ENCODE results near the gene CALN1. TPM values are rescaled to one million over a fixed set of nuclear protein-coding genes. Genes with fewer than 3 reads are reported as not detected.

CALN1 gene
- total RNA-seq, 2 donors from 2014 or later: 1.1 to 1.2 TPM

GRCh38 chr7:71987200-71987767 is 424.9 kb downstream of the CALN1 start:
- Histone ChIP-seq H3K4me3 (no peak overlapping the region), H3K36me3 (no peaks in the 10 kb centered on the region), H3K27ac (no peak overlapping the region), H3K9me3 (no peaks in the 10 kb centered on the region), H3K27me3 (replicated peaks; ENCODE audit: insufficient read depth) (no peaks in the 10 kb centered on the region), H3K4me1 (replicated peaks) (no peaks in the 10 kb centered on the region)
- DNase-seq (ENCODE audit: low spot score): no peak
- TF ChIP-seq POLR2A (IDR thresholded peaks at IDR 0.05) (no peak), POLR2AphosphoS5 (IDR thresholded peaks at IDR 0.05) (no peak), CTCF (IDR thresholded peaks at IDR 0.05) (no peak)
- WGBS: 84% methylated on average over 8 of the region's 8 CpGs
- intact Hi-C loops (cut with DNase I): no loop called here

GRCh38 chr7:71984348-71984747 is 427.8 kb downstream of the CALN1 start:
- no peak for DNase-seq (ENCODE audit: low spot score)
- no peak overlapping the region for H3K27ac ChIP-seq
- no peak overlapping the region for H3K4me3 ChIP-seq
- TF ChIP-seq POLR2A (IDR thresholded peaks at IDR 0.05) (no peak), CTCF (IDR thresholded peaks at IDR 0.05) (no peak), POLR2AphosphoS5 (IDR thresholded peaks at IDR 0.05) (no peak)
- no peaks in the 10 kb centered on the region for H3K9me3 ChIP-seq
- intact Hi-C loops (cut with DNase I): no loop called here
- 89% methylated on average over 2 of the region's 2 CpGs for WGBS
- no peaks in the 10 kb centered on the region for H3K36me3 ChIP-seq
- no peaks in the 10 kb centered on the region for H3K4me1 ChIP-seq (replicated peaks)
- H3K27me3 ChIP-seq (replicated peaks; ENCODE audit: insufficient read depth): no peaks in the 10 kb centered on the region

GRCh38 chr7:71982851-71983250 is 429.3 kb downstream of the CALN1 start:
- Histone ChIP-seq H3K9me3 (no peaks in the 10 kb centered on the region), H3K36me3 (no peaks in the 10 kb centered on the region), H3K27me3 (replicated peaks; ENCODE audit: insufficient read depth) (no peaks in the 10 kb centered on the region), H3K4me1 (replicated peaks) (no peaks in the 10 kb centered on the region), H3K27ac (no peak overlapping the region), H3K4me3 (no peak overlapping the region)
- DNase-seq (ENCODE audit: low spot score): no peak
- TF ChIP-seq POLR2A (IDR thresholded peaks at IDR 0.05): no peak
- no peak for TF ChIP-seq CTCF (IDR thresholded peaks at IDR 0.05)
- no peak for TF ChIP-seq POLR2AphosphoS5 (IDR thresholded peaks at IDR 0.05)
- WGBS: 63% methylated on average over 4 of the region's 4 CpGs
- intact Hi-C loops (cut with DNase I): no loop called here

- Histone ChIP-seq H3K27me3 (replicated peaks; ENCODE audit: insufficient read depth) (no peaks in the 10 kb centered on the region), H3K9me3 (no peaks in the 10 kb centered on the region), H3K4me1 (replicated peaks) (no peaks in the 10 kb centered on the region), H3K36me3 (no peaks in the 10 kb centered on the region), H3K4me3 (no peak overlapping the region), H3K27ac (no peak overlapping the region)
- WGBS: 57% methylated on average over 7 of the region's 7 CpGs
- DNase-seq (ENCODE audit: low spot score): no peak
- no peak for TF ChIP-seq POLR2A (IDR thresholded peaks at IDR 0.05)
- TF ChIP-seq CTCF (IDR thresholded peaks at IDR 0.05): no peak
- no peak for TF ChIP-seq POLR2AphosphoS5 (IDR thresholded peaks at IDR 0.05)
- intact Hi-C loops (cut with DNase I): no loop called here
Measured at GRCh38 chr7:71976645-71977044, 435.5 kb downstream of the CALN1 start.

GRCh38 chr7:71974611-71975010 is 437.5 kb downstream of the CALN1 start:
- no peak overlapping the region for H3K27ac ChIP-seq
- no peak overlapping the region for H3K4me3 ChIP-seq
- DNase-seq (ENCODE audit: low spot score): no peak
- 84% methylated on average over 7 of the region's 7 CpGs for WGBS
- no peaks in the 10 kb centered on the region for H3K9me3 ChIP-seq
- H3K4me1 ChIP-seq (replicated peaks): no peaks in the 10 kb centered on the region
- H3K27me3 ChIP-seq (replicated peaks; ENCODE audit: insufficient read depth): no peaks in the 10 kb centered on the region
- intact Hi-C loops (cut with DNase I): no loop called here
- no peak for TF ChIP-seq POLR2AphosphoS5 (IDR thresholded peaks at IDR 0.05)
- no peak for TF ChIP-seq POLR2A (IDR thresholded peaks at IDR 0.05)
- H3K36me3 ChIP-seq: no peaks in the 10 kb centered on the region

All from prostate gland (tissue), 2 donors.